K562 (cell line): ENCODE results near the gene PPIL1. TPM values are rescaled to one million over a fixed set of nuclear protein-coding genes. Genes with fewer than 3 reads are reported as not detected.

Experiments
- ATAC-seq: fragments of 200-7000 bp; cut with Tn5 transposase; 3 replicates; pipeline ENCODE4 v1.9.1; 2020; ENCODE audit warnings: moderate library complexity
- BruUV-seq: library from RNA; stranded (reverse); fragments of 400-500 nt; replicated peaks from 2 replicates; lab custom pipeline; 2021; lab: Mats Ljungman, UMichigan
- CTCF ChIA-PET: fragments of 300-600 bp; formaldehyde crosslinking; extraction: SDS; loops from one replicate; lab custom pipeline; 2021; ENCODE audit warnings: low intra/inter-chr PET ratio; lab: Yijun Ruan, JAX
- POLR2A ChIA-PET: fragments of 300-600, 350-650 bp; sonication (Branson Sonifier 250); formaldehyde crosslinking; extraction: SDS; loops from one replicate; lab custom pipeline; 2021; ENCODE audit warnings: antibody characterized with exemption, inconsistent platforms; lab: Yijun Ruan, JAX
- DNase-seq, 4 experiments: peaks; one replicate each; pipeline versions ENCODE4 v3.0.0 to v3.0.0-alpha.2; 2011 to 2018; ENCODE audit warnings: low spot score in 3 of 4, mixed read lengths in 3 of 4; ENCODE audit errors: extremely low read depth in 1 of 4
- FAIRE-seq: peaks from 2 replicates; lab custom pipeline; 2011; peaks lifted over from hg19 to GRCh38; lab: Jason Lieb, UNC
- H2AFZ ChIP-seq: 2 replicates; pipeline ENCODE4 v1.6.0; 2011; ENCODE audit warnings: low read depth, low read length, control low read depth, inconsistent platforms
- H3K27ac ChIP-seq: fragments of 200-600 bp; 3 replicates; pipeline ENCODE4 v1.8.0; 2011; ENCODE audit warnings: low read depth, mild to moderate bottlenecking, control low read depth, inconsistent platforms, low read length, moderate library complexity, mixed read lengths; ENCODE audit errors: extremely low read depth
- H3K27me3 ChIP-seq, 2 experiments: fragments of 300-600 bp in 1 of 2; 2 replicates in 1 of 2; 3 replicates in 1 of 2; pipeline versions ENCODE4 v1.6.0 to v1.8.0; 2011; ENCODE audit warnings: inconsistent platforms in 2 of 2, low read length in 2 of 2, mild to moderate bottlenecking in 1 of 2, mixed read lengths in 1 of 2, moderate library complexity in 1 of 2; ENCODE audit not compliant: control insufficient read depth in 2 of 2, insufficient read depth in 2 of 2
- H3K36me3 ChIP-seq: fragments of 300-600 bp; 3 replicates; pipeline ENCODE4 v1.8.0; 2011; ENCODE audit warnings: mild to moderate bottlenecking, low read length, inconsistent platforms; ENCODE audit not compliant: control insufficient read depth, insufficient read depth
- H3K4me1 ChIP-seq, 2 experiments: fragments of 200-600 bp in 1 of 2; replicated peaks in 1 of 2; 2 replicates in 1 of 2; 3 replicates in 1 of 2; pipeline versions ENCODE4 v1.5.1 to v1.8.0; 2011; ENCODE audit warnings: inconsistent platforms in 2 of 2, low read length in 2 of 2, mild to moderate bottlenecking in 1 of 2, mixed read lengths in 1 of 2, moderate library complexity in 1 of 2; ENCODE audit not compliant: control insufficient read depth in 2 of 2, insufficient read depth in 2 of 2
- H3K4me2 ChIP-seq: 2 replicates; pipeline ENCODE4 v1.6.1; 2011; ENCODE audit warnings: low read length, control low read depth, inconsistent platforms, mixed read lengths; ENCODE audit not compliant: insufficient read depth
- H3K4me3 ChIP-seq: fragments of 200-600 bp; sonication (generic), shearing (Covaris generic); 2 replicates; pipeline ENCODE4 v1.5.1; 2016; ENCODE audit warnings: control low read depth, inconsistent platforms
- H3K79me2 ChIP-seq: fragments of 200-600 bp; 3 replicates; pipeline ENCODE4 v1.8.0; 2011; ENCODE audit warnings: low read length, inconsistent platforms; ENCODE audit not compliant: control insufficient read depth, insufficient read depth
- H3K9ac ChIP-seq, 2 experiments: 2 replicates each; pipeline versions ENCODE4 v1.6.0 to v1.6.1; 2011; ENCODE audit warnings: low read depth in 2 of 2, low read length in 2 of 2, control low read depth in 1 of 2, inconsistent platforms in 1 of 2, mild to moderate bottlenecking in 1 of 2, mixed read lengths in 1 of 2; ENCODE audit not compliant: insufficient read depth in 1 of 2
- H3K9me1 ChIP-seq: one replicate; pipeline ENCODE4 v1.6.0; 2011; ENCODE audit warnings: inconsistent platforms, mild to moderate bottlenecking, low read length, moderate library complexity; ENCODE audit not compliant: control insufficient read depth, insufficient read depth
- H3K9me3 ChIP-seq: replicated peaks from 2 replicates; pipeline ENCODE4 v1.5.1; 2011; ENCODE audit warnings: low read depth, low read length, inconsistent platforms; ENCODE audit not compliant: control insufficient read depth, insufficient read depth
- H4K20me1 ChIP-seq: replicated peaks from 2 replicates; pipeline ENCODE4 v1.6.1; 2011; ENCODE audit warnings: low read length, inconsistent platforms, mixed read lengths; ENCODE audit not compliant: control insufficient read depth, insufficient read depth
- CSDE1 ChIP-seq, 2 experiments: fragments of 450-650 bp; IDR thresholded peaks; 2 replicates each; pipeline ENCODE4 v1.6.1; 2016; ENCODE audit warnings: mild to moderate bottlenecking in 1 of 2
- KAT8 ChIP-seq: fragments of 450-650 bp; IDR thresholded peaks from 2 replicates; pipeline ENCODE4 v1.6.1; 2016; ENCODE audit warnings: low read depth, mild to moderate bottlenecking
- MEIS2 ChIP-seq: fragments of 450-650 bp; IDR thresholded peaks from 2 replicates; pipeline ENCODE4 v1.6.1; 2014; ENCODE audit warnings: mild to moderate bottlenecking; ENCODE audit not compliant: partially characterized antibody
- NEUROD1 ChIP-seq: fragments of 150-350 bp; IDR thresholded peaks from 2 replicates; pipeline ENCODE4 v1.6.1; 2014; ENCODE audit warnings: borderline replicate concordance, low read length, low read depth; ENCODE audit not compliant: partially characterized antibody
- NRF1 ChIP-seq, 2 experiments: fragments of 450-650 bp; IDR thresholded peaks in 1 of 2; conservative IDR thresholded peaks in 1 of 2; 2 replicates each; pipeline ENCODE4 v1.6.1; 2014; ENCODE audit warnings: mild to moderate bottlenecking in 2 of 2
- SOX6 ChIP-seq: fragments of 450-650 bp; IDR thresholded peaks from 2 replicates; pipeline ENCODE4 v1.6.1; 2014; ENCODE audit warnings: mild to moderate bottlenecking
- ZBTB17 ChIP-seq: fragments of 450-650 bp; formaldehyde crosslinking; IDR thresholded peaks from 2 replicates; pipeline ENCODE4 v1.4.0; 2020; ENCODE audit warnings: mild to moderate bottlenecking
- ZFX ChIP-seq: sonication (generic); formaldehyde crosslinking; IDR thresholded peaks from 2 replicates; pipeline ENCODE4 v1.8.0; 2022; ENCODE audit warnings: mild to moderate bottlenecking, missing genetic modification reagents, moderate library complexity
- ZNF134 ChIP-seq: fragments of 250-450 bp; sonication (Bioruptor Pico); conservative IDR thresholded peaks from 2 replicates; pipeline ENCODE4 v1.4.0; 2020
- ZNF24 ChIP-seq: fragments of 450-650 bp; IDR thresholded peaks from 2 replicates; pipeline ENCODE4 v1.6.1; 2016
- ZNF436 ChIP-seq: fragments of 250-450, 450-650 bp; sonication (Bioruptor Pico); formaldehyde crosslinking; IDR thresholded peaks from 2 replicates; pipeline ENCODE4 v1.7.0; 2020; ENCODE audit warnings: mild to moderate bottlenecking
- WGBS: fragments of 100-300 bp; shearing (Covaris generic); methylation state at CpG from one replicate; pipeline ENCODE4 v1.1.6; 2016; ENCODE audit warnings: low coverage, mixed read lengths; ENCODE audit not compliant: insufficient coverage; ENCODE audit errors: missing lambda C conversion rate; 5-methylcytosine and 5-hydroxymethylcytosine counted together
- in situ Hi-C: fragments of 300-500 bp; cut with MboI; formaldehyde crosslinking; loops from 4 replicates; pipeline ENCODE4 v1.15.0; 2018; ENCODE audit warnings: inconsistent platforms, mixed read lengths
- intact Hi-C: fragments of 100-400 bp; cut with micrococcal nuclease; formaldehyde crosslinking; loops from 2 replicates; pipeline ENCODE4 v1.14.2; 2022
- polyA plus RNA-seq, 8 experiments: library from polyadenylated mRNA; depleted of rRNA in 4 of 8; stranded (reverse) in 5 of 8; unstranded in 3 of 8; fragments of >200 nt; fragmentation: Nextera tagmentation in 2 of 8; fragmentation: Illumina TruSeq in 1 of 8; extraction: Ambion mirVana in 2 of 8; extraction: Trizol in 1 of 8; gene quantifications; 2 replicates each; pipeline versions ENCODE4 v1.2.1 to v1.2.3, GENCODE V29; 2011 to 2014; ENCODE audit warnings: inconsistent platforms in 1 of 8, missing spikeins in 1 of 8
- total RNA-seq, 7 experiments: library from RNA; depleted of rRNA in 6 of 7; stranded (reverse); fragments of >200 nt in 6 of 7; fragmentation: Illumina TruSeq in 2 of 7; extraction: Trizol in 2 of 7; gene quantifications; 2 replicates each; pipeline versions ENCODE4 v1.2.1 to v1.2.3, GENCODE V29; 2011 to 2021; ENCODE audit warnings: low replicate concordance in 1 of 7
- TF ChIP-seq, protein P1 (sequence below): sonication (generic); formaldehyde crosslinking; IDR thresholded peaks from 2 replicates; pipeline ENCODE4 v1.9.0; 2022; ENCODE audit warnings: mild to moderate bottlenecking, missing genetic modification reagents
- TF ChIP-seq, protein P2 (sequence below): sonication (generic); formaldehyde crosslinking; IDR thresholded peaks from 2 replicates; pipeline ENCODE4 v1.8.0; 2022; ENCODE audit warnings: mild to moderate bottlenecking, missing genetic modification reagents, borderline replicate concordance
- TF ChIP-seq, protein P3 (sequence below): sonication (generic); formaldehyde crosslinking; IDR thresholded peaks from 2 replicates; pipeline ENCODE4 v1.8.0; 2022; ENCODE audit warnings: mild to moderate bottlenecking, missing genetic modification reagents
- TF ChIP-seq, protein P4 (sequence below), 3 experiments: fragments of 200-800 bp in 1 of 3; sonication (Bioruptor generic) in 1 of 3; sonication (generic) in 1 of 3; formaldehyde crosslinking in 1 of 3; IDR thresholded peaks; 2 replicates each; pipeline versions ENCODE4 v1.6.1 to v1.8.0; 2016 to 2022; ENCODE audit warnings: mild to moderate bottlenecking in 2 of 3, missing compliant biosample characterization in 2 of 3, missing genetic modification characterization in 2 of 3, missing genetic modification reagents in 1 of 3
- TF ChIP-seq, protein P5 (sequence below): fragments of 250-450 bp; sonication (Bioruptor Pico); IDR thresholded peaks from 2 replicates; pipeline ENCODE4 v1.4.0; 2020; ENCODE audit warnings: mild to moderate bottlenecking, moderate library complexity

PPIL1 gene
- total and polyA plus RNA-seq, 9 of the 15 experiments (the other 6 are each of a cell fraction or from before 2014, with no cell fraction given), result 65.8 to 205 (median 130) TPM

DNA sequence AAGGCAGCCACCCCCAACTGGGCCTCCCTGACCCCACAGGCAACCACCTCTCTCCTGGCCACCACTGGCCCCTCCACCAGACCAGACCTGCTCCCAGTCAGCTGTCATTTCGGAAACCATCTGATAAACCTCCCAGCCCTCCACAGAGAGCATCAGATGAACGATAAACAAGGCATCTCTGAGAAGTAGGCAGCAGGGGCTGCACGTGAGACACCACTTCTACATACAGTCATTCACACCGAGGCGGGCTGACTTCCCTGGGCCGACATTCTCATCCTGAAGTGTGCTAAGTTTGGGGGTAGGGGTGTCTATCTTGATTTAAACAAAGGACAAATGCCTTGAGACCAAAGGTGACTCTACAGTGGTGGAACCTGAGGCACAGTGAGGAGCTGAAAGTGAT lies 49.2 kb downstream of the PPIL1 start (continued):
- TF ChIP-seq, protein P1, sequence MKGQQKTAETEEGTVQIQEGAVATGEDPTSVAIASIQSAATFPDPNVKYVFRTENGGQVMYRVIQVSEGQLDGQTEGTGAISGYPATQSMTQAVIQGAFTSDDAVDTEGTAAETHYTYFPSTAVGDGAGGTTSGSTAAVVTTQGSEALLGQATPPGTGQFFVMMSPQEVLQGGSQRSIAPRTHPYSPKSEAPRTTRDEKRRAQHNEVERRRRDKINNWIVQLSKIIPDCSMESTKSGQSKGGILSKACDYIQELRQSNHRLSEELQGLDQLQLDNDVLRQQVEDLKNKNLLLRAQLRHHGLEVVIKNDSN (CRISPR knock-in tag), result 0 out of 2 replicates have a peak, but pooled peaks have one; percentile 14
- TF ChIP-seq, protein P2, sequence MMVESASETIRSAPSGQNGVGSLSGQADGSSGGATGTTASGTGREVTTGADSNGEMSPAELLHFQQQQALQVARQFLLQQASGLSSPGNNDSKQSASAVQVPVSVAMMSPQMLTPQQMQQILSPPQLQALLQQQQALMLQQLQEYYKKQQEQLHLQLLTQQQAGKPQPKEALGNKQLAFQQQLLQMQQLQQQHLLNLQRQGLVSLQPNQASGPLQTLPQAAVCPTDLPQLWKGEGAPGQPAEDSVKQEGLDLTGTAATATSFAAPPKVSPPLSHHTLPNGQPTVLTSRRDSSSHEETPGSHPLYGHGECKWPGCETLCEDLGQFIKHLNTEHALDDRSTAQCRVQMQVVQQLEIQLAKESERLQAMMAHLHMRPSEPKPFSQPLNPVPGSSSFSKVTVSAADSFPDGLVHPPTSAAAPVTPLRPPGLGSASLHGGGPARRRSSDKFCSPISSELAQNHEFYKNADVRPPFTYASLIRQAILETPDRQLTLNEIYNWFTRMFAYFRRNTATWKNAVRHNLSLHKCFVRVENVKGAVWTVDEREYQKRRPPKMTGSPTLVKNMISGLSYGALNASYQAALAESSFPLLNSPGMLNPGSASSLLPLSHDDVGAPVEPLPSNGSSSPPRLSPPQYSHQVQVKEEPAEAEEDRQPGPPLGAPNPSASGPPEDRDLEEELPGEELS (CRISPR knock-in tag), result 0 out of 2 replicates have a peak, but pooled peaks have one; percentile 32
- TF ChIP-seq SOX6 (peak; percentile 60), MEIS2 (peak; percentile 9)

DNA sequence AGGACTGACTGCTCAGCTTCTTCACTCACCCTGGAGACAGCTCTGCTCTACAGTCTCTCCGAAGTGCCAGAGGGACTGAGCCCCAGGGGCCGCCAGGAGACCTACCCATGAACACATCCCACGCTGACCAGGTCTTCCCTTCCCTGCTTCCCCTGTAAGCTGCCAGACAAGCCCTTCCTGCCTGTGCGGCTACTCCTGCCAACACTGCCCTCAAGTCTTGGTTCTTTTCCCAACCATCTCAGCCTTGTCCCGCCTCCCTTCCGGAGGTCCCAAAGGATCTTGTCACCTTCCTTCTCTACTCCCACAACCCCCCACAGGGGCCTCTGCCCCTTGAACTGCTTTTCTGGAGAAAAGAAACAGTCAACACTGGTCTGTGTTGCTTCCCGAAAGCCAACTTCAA lies 50.4 kb downstream of the PPIL1 start:
- no peaks in the 10 kb centered on the region for H3K36me3 ChIP-seq
- peaks cover 34 to 65% of the 10 kb centered on the region in 2 experiments for H3K4me1 ChIP-seq
- CTCF ChIA-PET, result no interaction called here
- no peaks in the 10 kb centered on the region for H4K20me1 ChIP-seq
- ATAC-seq (no peak), FAIRE-seq (no peak), DNase-seq (no peak)
- no TSS peak for BruUV-seq
- H2AFZ ChIP-seq, result no peak overlapping the region
- H3K4me2 ChIP-seq, result no peak overlapping the region
- H3K79me2 ChIP-seq, result no peaks in the 10 kb centered on the region
- H3K9me3 ChIP-seq, result no peaks in the 10 kb centered on the region
- POLR2A ChIA-PET, result interaction anchor here (1.2 to 2.7 kb wide), 2 partner anchors 10 to 12 kb away, joined by 3 to 7 read pairs; no protein-coding TSS in a partner anchor
- peak overlapping the region in 1 of 2 experiments; percentile 37; a peak in 1 of 4 replicates for H3K9ac ChIP-seq
- no peaks in the 10 kb centered on the region for H3K9me1 ChIP-seq
- no peaks in the 10 kb centered on the region for H3K27me3 ChIP-seq
- intact Hi-C loops (no loop called here), in situ Hi-C loops (no loop called here)
- WGBS, result 90% methylated on average over 7 of the region's 7 CpGs
- H3K27ac ChIP-seq, result no peak overlapping the region
- H3K4me3 ChIP-seq, result no peak overlapping the region
- no peak for TF ChIP-seq NRF1 (conservative IDR thresholded peaks at IDR 0.05 in 1 of 2, IDR thresholded peaks at IDR 0.05 in 1 of 2)
- TF ChIP-seq ZFX (CRISPR knock-in tag), result 0 out of 2 replicates have a peak, but pooled peaks have one; percentile 8
- TF ChIP-seq ZNF436 (CRISPR knock-in tag), result no peak
- no peak for TF ChIP-seq ZNF24
- no peak for TF ChIP-seq CSDE1 (IDR thresholded peaks at IDR 0.05)
- no peak for TF ChIP-seq KAT8
- TF ChIP-seq, protein P3, sequence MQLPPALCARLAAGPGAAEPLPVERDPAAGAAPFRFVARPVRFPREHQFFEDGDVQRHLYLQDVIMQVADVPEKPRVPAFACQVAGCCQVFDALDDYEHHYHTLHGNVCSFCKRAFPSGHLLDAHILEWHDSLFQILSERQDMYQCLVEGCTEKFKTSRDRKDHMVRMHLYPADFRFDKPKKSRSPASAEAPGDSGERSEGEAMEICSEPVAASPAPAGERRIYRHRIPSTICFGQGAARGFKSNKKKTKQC (CRISPR knock-in tag), result no peak
- TF ChIP-seq ZBTB17 (CRISPR knock-in tag), result no peak
- no peak for TF ChIP-seq ZNF134 (CRISPR knock-in tag)
- TF ChIP-seq, protein P4, sequence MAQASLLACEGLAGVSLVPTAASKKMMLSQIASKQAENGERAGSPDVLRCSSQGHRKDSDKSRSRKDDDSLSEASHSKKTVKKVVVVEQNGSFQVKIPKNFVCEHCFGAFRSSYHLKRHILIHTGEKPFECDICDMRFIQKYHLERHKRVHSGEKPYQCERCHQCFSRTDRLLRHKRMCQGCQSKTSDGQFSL (CRISPR knock-in tag; IDR thresholded peaks at IDR 0.05), result no peak
- TF ChIP-seq, protein P4 (tag; IDR thresholded peaks at IDR 0.05), result no peak
- TF ChIP-seq, protein P5, sequence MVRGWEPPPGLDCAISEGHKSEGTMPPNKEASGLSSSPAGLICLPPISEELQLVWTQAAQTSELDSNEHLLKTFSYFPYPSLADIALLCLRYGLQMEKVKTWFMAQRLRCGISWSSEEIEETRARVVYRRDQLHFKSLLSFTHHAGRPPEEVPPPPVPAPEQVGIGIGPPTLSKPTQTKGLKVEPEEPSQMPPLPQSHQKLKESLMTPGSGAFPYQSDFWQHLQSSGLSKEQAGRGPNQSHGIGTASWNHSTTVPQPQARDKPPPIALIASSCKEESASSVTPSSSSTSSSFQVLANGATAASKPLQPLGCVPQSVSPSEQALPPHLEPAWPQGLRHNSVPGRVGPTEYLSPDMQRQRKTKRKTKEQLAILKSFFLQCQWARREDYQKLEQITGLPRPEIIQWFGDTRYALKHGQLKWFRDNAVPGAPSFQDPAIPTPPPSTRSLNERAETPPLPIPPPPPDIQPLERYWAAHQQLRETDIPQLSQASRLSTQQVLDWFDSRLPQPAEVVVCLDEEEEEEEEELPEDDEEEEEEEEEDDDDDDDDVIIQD (CRISPR knock-in tag), result no peak
- no peak for TF ChIP-seq NEUROD1
